ENCODE results near the gene DHX34.
"Not testable (repeated sequence)": the region's sequence is repeated elsewhere in the genome, so short reads cannot be mapped to it uniquely, and the experiment has no call there.

Gene DHX34
- total RNA-seq: 15.8 to 47.4 (median 28.3) reads per million in 18 experiments

GRCh38 chr19:47348819-47349795, at the start of gene DHX34:
Gene DHX34 (plus strand): TSS chr19:47349315. CDS start chr19:47353031, 3,716 bp downstream.
- DNase-seq: peak; percentile 100

DNA sequence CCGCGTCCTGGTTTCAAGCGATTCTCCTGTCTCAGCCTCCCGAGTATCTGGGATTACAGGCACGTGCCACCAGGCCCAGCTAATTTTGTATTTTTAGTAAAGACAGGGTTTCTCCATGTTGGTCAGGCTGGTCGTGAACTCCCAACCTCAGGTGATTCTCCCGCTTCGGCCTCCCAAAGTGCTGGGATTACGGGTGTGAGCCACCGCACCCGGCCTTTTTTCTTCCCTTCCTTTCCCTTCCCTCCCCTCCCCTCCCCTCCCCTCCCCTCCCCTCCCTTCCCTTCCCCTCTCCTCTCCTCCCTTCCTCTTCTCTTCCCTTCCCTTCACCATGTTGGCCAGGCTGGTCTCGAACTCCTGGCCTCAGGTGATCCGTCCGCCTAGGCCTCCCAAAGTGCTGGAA, 48.2 kb upstream of the DHX34 start:
- DNase-seq: not testable (repeated sequence)

DNA sequence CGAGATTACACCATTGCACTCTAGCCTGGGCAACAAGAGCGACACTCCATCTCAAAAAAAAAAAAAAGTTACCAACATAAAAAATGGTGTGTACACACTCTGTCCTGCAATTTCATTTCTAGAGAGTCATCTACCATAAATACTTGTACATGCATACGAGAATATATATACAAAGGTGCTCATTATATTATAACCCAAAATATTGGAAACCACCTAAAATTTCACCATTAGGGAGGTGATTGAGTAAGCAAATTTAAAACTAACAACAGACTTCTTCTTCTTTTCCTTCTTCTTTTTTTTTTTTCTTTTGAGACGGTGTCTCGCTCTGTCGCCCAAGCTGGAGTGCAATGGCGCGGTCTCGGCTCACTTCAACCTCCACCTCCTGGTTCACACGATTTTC, 46.9 kb upstream of the DHX34 start:
- DNase-seq: peak in 1 of 2 donors; percentile 58

GRCh38 chr19:47303966-47304365, 45.1 kb upstream of the DHX34 start:
- DNase-seq: peak in 1 of 2 donors; percentile 7

DNA sequence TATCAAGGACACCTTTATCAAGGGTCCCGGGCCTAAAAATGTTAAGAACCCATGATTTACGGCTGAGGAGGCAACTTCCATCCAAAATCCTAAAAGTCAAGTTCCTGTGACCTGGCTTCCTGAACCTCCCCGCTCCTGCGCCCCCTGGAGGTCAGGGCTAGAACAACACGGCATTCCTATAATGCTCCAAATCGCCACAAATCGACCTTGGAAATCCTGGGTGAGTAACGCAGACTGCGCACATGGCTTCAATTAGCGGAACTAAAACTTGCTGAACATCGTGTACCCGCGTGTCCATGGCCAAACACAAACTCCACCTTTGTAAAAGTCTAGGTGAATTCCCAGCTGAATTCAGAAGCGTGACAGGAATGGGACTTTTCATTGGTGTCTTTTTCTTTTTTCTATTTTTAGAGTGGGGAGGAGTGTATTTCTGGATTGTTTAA, 43.8 kb upstream of the DHX34 start:
- peak; percentile 61 to 75 for DNase-seq

DNA sequence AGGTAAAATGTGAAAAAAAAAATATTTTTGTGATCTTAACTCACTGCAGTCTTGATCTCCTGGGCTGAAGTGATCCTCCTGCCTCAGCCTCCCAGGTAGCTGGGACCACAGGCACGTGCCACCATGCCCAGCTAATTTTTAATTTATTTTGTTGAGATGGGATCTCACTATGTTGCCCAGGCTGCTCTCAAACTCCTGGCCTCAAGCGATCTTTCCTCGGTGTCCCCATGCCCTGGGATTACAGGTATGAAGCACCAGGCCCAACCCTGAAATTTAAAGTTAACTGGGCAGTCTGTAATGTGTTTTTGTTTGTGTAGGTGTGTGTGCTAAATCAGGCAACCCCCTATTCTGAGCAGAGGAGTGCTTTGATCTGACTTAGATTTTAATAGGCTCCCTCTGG, 42.8 kb upstream of the DHX34 start:
- no peak for DNase-seq

DNA sequence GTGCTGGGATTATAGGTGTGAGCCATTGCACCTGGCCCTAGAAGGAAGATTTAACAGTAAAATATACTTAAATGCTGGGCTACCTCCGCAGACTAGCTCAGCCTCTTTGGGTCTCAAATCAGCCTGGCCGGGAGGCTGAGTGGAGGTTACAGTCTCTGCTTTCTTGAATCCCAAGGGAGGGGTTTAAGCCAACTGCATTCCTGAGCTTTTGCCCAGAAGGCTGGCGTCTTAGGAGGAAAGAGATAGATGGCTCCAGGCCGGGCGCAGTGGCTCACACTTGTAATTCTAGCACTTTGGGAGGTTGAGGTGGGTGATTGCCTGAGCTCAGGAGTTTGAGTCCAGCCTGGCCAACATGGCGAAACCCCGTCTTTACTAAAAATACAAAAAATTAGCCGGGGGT, 40.1 kb upstream of the DHX34 start:
- no peak for DNase-seq

DNA sequence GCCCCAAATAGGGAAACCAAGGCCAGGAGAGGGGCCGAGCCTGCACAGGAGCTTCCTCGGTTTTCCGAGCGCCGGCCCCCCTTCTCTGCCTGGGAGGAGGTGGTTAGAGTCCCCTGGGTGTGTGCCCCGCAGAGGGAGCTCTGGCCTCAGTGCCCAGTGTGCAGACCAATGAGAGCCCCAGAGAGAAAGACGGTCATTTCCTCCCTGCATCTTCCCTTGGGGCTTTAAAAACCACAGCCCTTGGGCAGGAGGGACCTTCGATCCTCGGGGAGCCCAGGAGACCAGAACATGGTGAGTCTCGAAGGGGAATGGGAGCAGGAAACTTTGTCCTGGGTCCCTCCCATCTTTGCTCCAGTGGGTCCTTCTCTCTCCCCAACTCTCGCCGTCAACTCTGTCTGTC, 39.5 kb upstream of the DHX34 start, which contains the start of gene C5AR1:
Gene C5AR1, plus strand, starts transcription at position 254 of the 400 bp plus-strand sequence. Its CDS starts 35 bp downstream, at position 289.
- DNase-seq: peak; percentile 84

DNA sequence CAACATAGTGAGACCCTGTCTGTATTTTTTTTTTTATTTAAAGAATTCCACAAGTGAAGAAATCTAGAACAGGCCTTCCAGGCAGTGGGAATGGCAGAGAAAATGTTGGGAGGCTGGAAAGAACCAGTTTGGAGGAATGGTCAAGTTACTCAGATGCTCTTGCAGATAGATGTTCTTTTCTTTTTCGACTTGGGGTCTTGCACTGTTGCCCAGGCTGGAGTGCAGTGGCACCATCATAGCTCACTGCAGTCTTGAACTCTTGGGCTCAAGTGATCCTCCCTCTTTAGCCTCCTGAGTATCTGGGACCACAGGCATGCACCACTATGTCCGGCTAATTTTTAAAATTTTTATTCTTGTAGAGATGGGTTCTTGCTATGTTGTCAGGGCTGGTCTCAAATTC, 38.8 kb upstream of the DHX34 start:
- DNase-seq: no peak

- peak; percentile 89 to 92 for DNase-seq
Observed at GRCh38 chr19:47310819-47311218, 38.3 kb upstream of the DHX34 start.

- DNase-seq: no peak
Observed at GRCh38 chr19:47312366-47313006, 36.6 kb upstream of the DHX34 start.

GRCh38 chr19:47313754-47314295, 35.3 kb upstream of the DHX34 start:
- peak in 1 of 2 donors; percentile 23 for DNase-seq

DNA sequence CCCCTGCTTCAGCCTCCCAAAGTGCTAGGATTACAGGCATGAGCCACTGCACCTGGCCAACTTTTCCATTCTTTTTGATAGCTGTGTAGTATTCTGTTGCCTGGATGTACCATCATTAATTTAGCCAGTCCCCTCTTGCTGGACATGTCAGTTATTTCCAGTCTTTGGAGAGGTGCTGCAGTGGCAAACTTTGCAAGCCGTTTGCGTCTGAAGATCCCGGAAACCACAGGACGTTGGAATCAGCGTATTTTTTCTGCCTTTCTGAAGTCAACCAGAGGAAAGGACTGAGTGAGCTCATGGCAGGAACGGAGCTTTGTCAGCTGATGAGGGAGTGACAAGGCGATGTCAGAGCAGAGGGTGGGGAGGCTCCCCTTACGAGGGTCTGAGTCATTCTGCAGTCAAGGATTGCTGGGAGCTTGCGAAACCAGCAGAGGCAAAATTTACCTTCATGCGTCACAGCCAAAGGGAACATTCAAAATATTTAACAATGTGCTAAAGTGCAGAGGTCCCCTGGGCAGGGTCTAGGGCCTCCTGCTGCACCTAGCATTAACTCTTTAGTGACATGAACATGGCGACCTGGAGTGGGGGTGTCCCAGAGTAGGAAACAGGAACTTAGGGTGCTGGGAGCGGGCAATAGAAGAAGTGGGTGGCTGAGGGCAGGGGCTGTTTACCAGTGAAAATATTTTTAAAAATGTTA, 33.8 kb upstream of the DHX34 start:
- peak; percentile 98 for DNase-seq

GRCh38 chr19:47316513-47316912, 32.6 kb upstream of the DHX34 start:
- DNase-seq: no peak

GRCh38 chr19:47319923-47320871, 28.9 kb upstream of the DHX34 start:
- no peak for DNase-seq

GRCh38 chr19:47321630-47322029, 27.5 kb upstream of the DHX34 start:
- peak in 1 of 2 donors; percentile 19 for DNase-seq

- peak; percentile 88 to 89 for DNase-seq
Observed at GRCh38 chr19:47322058-47322457, 27.1 kb upstream of the DHX34 start.

GRCh38 chr19:47323409-47323808, 25.7 kb upstream of the DHX34 start:
- no peak for DNase-seq

- DNase-seq: peak in 1 of 2 donors; percentile 45
Observed at GRCh38 chr19:47323872-47324271, 25.2 kb upstream of the DHX34 start.

GRCh38 chr19:47324502-47324901, 24.6 kb upstream of the DHX34 start:
- peak; percentile 93 to 95 for DNase-seq

- DNase-seq: peak; percentile 83 to 85
Observed at GRCh38 chr19:47330466-47330869, 18.6 kb upstream of the DHX34 start.

Measured in inflammatory macrophage (primary cell).